A673 (cell line): ENCODE data around the gene WDR37. TPM values are rescaled to one million over a fixed set of nuclear protein-coding genes. Genes with fewer than 3 reads are reported as not detected.

Source experiments
- BruUV-seq: library from RNA; stranded (reverse); fragments of 400-500 nt; replicated peaks from 2 replicates; lab custom pipeline; 2021; lab: Mats Ljungman, UMichigan
- CTCF ChIA-PET: fragments of 300-600 bp; sonication (Branson Sonifier 250); formaldehyde crosslinking; loops from one replicate; lab custom pipeline; 2022; ENCODE audit warnings: antibody characterized with exemption; lab: Charles Lee
- POLR2A ChIA-PET: fragments of 300-600 bp; sonication (Branson Sonifier 250); formaldehyde crosslinking; loops from one replicate; lab custom pipeline; 2022; ENCODE audit warnings: antibody characterized with exemption; ENCODE audit not compliant: low non-redundant PET; lab: Charles Lee
- DNase-seq: peaks from one replicate; pipeline ENCODE4 v3.0.0-alpha.2; 2015; ENCODE audit warnings: low spot score
- H3K27ac ChIP-seq: fragments of 200-600 bp; sonication (generic); 2 replicates; pipeline ENCODE4 v1.5.1; 2016; ENCODE audit warnings: mixed run types, low read depth, mild to moderate bottlenecking, mixed read lengths, antibody characterized with exemption, low read length; ENCODE audit not compliant: poor library complexity, severe bottlenecking
- H3K27me3 ChIP-seq: fragments of 200-600 bp; sonication (generic); replicated peaks from 2 replicates; pipeline ENCODE4 v1.6.1; 2017; ENCODE audit warnings: mixed run types, low read depth, mild to moderate bottlenecking, mixed read lengths, antibody characterized with exemption, low read length; ENCODE audit not compliant: insufficient read depth, poor library complexity
- H3K36me3 ChIP-seq: fragments of 200-600 bp; sonication (generic); 2 replicates; pipeline ENCODE4 v1.6.1; 2016; ENCODE audit warnings: mixed run types, mild to moderate bottlenecking, mixed read lengths, antibody characterized with exemption, low read length; ENCODE audit not compliant: insufficient read depth, poor library complexity, severe bottlenecking
- H3K4me1 ChIP-seq: fragments of 200-600 bp; sonication (generic); 2 replicates; pipeline ENCODE4 v1.6.1; 2017; ENCODE audit warnings: mixed run types, mild to moderate bottlenecking, mixed read lengths, antibody characterized with exemption, low read length; ENCODE audit not compliant: insufficient read depth, poor library complexity, severe bottlenecking
- H3K4me3 ChIP-seq: fragments of 200-600 bp; sonication (generic); 2 replicates; pipeline ENCODE4 v1.5.1; 2016; ENCODE audit warnings: low read depth, mixed run types, mild to moderate bottlenecking, mixed read lengths, low read length; ENCODE audit not compliant: poor library complexity, severe bottlenecking
- H3K9me3 ChIP-seq: fragments of 200-600 bp; sonication (generic); 2 replicates; pipeline ENCODE4 v1.6.1; 2016; ENCODE audit warnings: mixed run types, low read depth, mild to moderate bottlenecking, mixed read lengths, antibody characterized with exemption, low read length; ENCODE audit not compliant: poor library complexity, severe bottlenecking
- EZH2 ChIP-seq: fragments of 200-600 bp; sonication (generic); IDR thresholded peaks from 2 replicates; pipeline ENCODE4 v1.6.1; 2017; ENCODE audit warnings: borderline replicate concordance, low read depth, mild to moderate bottlenecking, mixed read lengths, antibody characterized with exemption, low read length; ENCODE audit not compliant: poor library complexity, severe bottlenecking
- intact Hi-C: fragments of 100-400 bp; cut with micrococcal nuclease; formaldehyde crosslinking; loops from one replicate; pipeline ENCODE4 v1.10.0; 2022; ENCODE audit not compliant: unreplicated experiment
- total RNA-seq: library from RNA; stranded (reverse); gene quantifications from 2 replicates; pipeline ENCODE4 v1.2.3, GENCODE V29; 2021
- TF ChIP-seq, protein P1 (sequence below): fragments of 300-800, 200-600 bp; sonication (generic); conservative IDR thresholded peaks from 2 replicates; pipeline ENCODE4 v1.5.1; 2017; ENCODE audit warnings: low read depth, mild to moderate bottlenecking, antibody characterized with exemption, low read length, moderate library complexity, mixed read lengths

The WDR37 gene
- total RNA-seq, 1 experiment from 2014 or later: 12.6 TPM

DNA sequence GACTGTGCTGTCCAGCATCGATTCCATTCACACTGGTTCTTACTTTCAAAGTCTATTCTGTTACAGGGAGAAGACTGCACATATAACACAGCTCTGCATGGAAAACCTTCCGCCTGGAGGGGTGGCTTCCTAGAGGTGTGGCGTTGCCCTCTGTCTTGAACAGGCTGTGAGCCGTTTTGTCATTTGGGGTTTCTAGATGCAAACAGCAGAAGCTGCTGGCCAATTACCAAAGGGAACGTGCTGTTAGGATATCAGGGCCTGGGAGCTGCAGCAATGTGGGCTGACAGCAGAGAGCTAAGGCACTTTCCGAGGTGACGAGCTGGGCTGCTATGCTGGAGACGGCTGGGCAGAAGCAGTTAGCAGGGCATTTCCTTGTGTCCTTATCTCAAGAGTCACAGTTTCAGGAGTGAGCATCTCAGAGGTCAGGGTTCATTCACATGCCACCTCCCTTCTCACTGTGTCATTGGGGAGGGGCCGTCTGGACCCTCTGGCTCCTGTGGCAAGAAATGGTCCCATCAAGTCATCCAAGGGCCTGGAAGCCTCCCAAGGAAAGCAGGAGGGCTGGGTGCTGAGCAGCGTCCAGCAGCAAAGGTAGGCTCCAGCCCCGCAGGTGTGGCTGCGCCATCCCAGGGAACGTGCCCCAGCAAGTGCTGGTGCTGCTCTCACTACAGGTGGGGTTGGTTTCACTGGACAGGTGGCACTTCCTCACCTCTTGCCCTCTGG is 106.5 kb downstream of the WDR37 start:
- DNase-seq: no peak
- Histone ChIP-seq H3K4me1 (no peaks in the 10 kb centered on the region), H3K36me3 (no peaks in the 10 kb centered on the region), H3K27me3 (peaks cover 36% of the 10 kb centered on the region), H3K4me3 (no peak overlapping the region), H3K9me3 (no peaks in the 10 kb centered on the region), H3K27ac (no peak overlapping the region)
- no TSS peak for BruUV-seq
- CTCF ChIA-PET: no interaction called here
- POLR2A ChIA-PET: no interaction called here
- TF ChIP-seq, protein P1, sequence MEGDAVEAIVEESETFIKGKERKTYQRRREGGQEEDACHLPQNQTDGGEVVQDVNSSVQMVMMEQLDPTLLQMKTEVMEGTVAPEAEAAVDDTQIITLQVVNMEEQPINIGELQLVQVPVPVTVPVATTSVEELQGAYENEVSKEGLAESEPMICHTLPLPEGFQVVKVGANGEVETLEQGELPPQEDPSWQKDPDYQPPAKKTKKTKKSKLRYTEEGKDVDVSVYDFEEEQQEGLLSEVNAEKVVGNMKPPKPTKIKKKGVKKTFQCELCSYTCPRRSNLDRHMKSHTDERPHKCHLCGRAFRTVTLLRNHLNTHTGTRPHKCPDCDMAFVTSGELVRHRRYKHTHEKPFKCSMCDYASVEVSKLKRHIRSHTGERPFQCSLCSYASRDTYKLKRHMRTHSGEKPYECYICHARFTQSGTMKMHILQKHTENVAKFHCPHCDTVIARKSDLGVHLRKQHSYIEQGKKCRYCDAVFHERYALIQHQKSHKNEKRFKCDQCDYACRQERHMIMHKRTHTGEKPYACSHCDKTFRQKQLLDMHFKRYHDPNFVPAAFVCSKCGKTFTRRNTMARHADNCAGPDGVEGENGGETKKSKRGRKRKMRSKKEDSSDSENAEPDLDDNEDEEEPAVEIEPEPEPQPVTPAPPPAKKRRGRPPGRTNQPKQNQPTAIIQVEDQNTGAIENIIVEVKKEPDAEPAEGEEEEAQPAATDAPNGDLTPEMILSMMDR: no peak
- no peak for TF ChIP-seq EZH2
- intact Hi-C loops: no loop called here

DNA sequence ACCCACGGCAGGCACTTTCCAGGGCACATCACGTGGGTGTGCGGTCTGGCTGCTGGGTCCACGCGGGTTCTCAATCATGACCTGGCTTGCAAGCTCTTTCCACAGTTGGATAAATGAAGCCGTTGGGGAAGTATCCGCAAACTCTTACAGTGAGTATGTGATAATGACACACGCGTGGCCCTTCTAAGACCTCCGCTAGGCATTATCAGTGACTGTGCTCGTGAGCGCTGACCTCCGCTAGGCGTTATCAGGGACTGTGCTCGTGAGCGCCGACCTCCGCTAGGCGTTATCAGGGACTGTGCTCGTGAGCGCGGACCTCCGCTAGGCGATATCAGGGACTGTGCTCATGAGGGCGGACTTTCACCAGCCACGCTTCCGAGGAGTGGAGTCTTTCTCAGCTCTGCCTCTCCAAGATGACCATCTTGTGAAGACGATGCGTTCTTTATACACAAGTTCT is 107.0 kb downstream of the WDR37 start:
- ChIA-PET CTCF (no interaction called here), POLR2A (no interaction called here)
- H3K36me3 ChIP-seq: no peaks in the 10 kb centered on the region
- H3K27me3 ChIP-seq: peaks cover 42% of the 10 kb centered on the region
- no peak for DNase-seq
- BruUV-seq: no TSS peak
- intact Hi-C loops: no loop called here
- TF ChIP-seq, protein P1: no peak
- no peak for TF ChIP-seq EZH2
- H3K9me3 ChIP-seq: no peaks in the 10 kb centered on the region
- no peak overlapping the region for H3K27ac ChIP-seq
- H3K4me1 ChIP-seq: no peaks in the 10 kb centered on the region
- no peak overlapping the region for H3K4me3 ChIP-seq

DNA sequence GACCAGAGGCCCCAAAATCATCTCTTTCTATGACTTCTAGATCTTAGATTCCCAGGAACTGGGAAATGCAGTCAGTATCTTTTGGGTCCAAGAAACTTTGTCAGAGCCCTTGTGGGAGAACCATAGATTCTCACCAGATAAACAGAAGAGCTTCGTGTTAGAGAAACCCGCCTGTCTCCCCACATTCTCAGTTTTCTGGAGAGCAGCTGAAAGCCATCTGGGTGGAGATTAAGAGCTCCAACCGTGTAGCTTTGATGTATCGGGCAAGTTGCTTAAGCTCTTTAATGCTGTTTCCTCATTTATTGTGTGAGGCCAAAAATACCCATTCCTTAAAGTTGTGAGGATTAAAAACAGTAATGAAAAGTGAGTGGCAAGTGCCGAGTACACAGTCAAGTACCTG is 107.6 kb downstream of the WDR37 start:
- no peak for DNase-seq
- Histone ChIP-seq H3K4me3 (no peak overlapping the region), H3K9me3 (no peaks in the 10 kb centered on the region), H3K27ac (no peak overlapping the region), H3K27me3 (peaks cover 45% of the 10 kb centered on the region), H3K36me3 (no peaks in the 10 kb centered on the region), H3K4me1 (no peaks in the 10 kb centered on the region)
- intact Hi-C loops: no loop called here
- TF ChIP-seq, protein P1: no peak
- TF ChIP-seq EZH2: no peak
- ChIA-PET CTCF (no interaction called here), POLR2A (no interaction called here)
- no TSS peak for BruUV-seq
